ENCODE measurements around the gene TESPA1. TPM values are rescaled to one million over a fixed set of nuclear protein-coding genes. Genes with fewer than 3 reads are reported as not detected.

The TESPA1 gene, protein sequence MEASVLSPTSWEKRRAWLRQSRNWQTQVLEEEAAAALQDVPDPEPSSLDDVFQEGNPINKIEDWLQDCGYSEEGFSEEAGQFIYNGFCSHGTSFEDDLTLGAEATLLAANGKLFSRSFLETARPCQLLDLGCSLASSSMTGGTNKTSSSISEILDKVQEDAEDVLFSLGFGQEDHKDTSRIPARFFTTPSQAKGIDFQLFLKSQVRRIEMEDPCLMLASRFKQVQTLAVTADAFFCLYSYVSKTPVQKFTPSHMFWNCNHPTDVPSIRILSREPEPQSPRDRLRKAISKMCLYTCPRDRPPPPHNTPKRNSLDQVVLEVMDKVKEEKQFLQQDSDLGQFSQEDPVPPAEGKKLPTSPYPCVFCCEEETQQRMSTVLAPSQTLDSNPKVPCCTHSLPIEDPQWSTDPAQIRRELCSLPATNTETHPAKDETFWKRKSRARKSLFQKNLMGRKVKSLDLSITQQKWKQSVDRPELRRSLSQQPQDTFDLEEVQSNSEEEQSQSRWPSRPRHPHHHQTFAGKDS
- not detected for total RNA-seq

GRCh38 chr12:54984658-54985376 is at the start of gene TESPA1:
Gene TESPA1 (minus strand): TSS chr12:54984762. CDS start chr12:54974562, 10,200 bp downstream.

GRCh38 chr12:55019784-55020183 is 35.2 kb upstream of the TESPA1 start, which contains the start of gene NEUROD4:
Gene NEUROD4 (plus strand): TSS chr12:55019974. CDS start chr12:55026440, 6,466 bp downstream.

Other genes starting within 250 kb of the TESPA1 start
- not detected for gene MUCL1, start 130.2 kb downstream of the TESPA1 start, total RNA-seq
- gene NEUROD4, start 35.2 kb upstream of the TESPA1 start, total RNA-seq, result 4.4 TPM
- gene OR9K2, start 141.6 kb upstream of the TESPA1 start, total RNA-seq, result not detected
- gene OR10A7, start 236.3 kb upstream of the TESPA1 start, total RNA-seq, result not detected

All from parietal lobe (tissue), 1 donor.